Measurements from ENCODE around the gene ITGAD.

The ITGAD gene

GRCh38 chr16:31461201-31461920 is 68.2 kb downstream of the ITGAD start:
- H3K4me3 ChIP-seq (ENCODE audit: extremely low read depth, insufficient read depth, low read length, poor library complexity, severe bottlenecking) = no peak overlapping the region
- WGBS, 2 experiments (ENCODE audit: insufficient coverage in 2 of 2) = 90 to 94% methylated on average over 6 to 7 of the region's 10 CpGs
- H3K36me3 ChIP-seq (ENCODE audit: control insufficient read depth, insufficient read depth, low read length) = peaks cover 44% of the 10 kb centered on the region
- H3K27ac ChIP-seq (ENCODE audit: low read depth, low read length, severe bottlenecking) = no peak overlapping the region
- peaks cover 15% of the 10 kb centered on the region for H3K4me1 ChIP-seq (ENCODE audit: control insufficient read depth, insufficient read depth, low read length, poor library complexity, severe bottlenecking)
- no peaks in the 10 kb centered on the region for H3K9me3 ChIP-seq (ENCODE audit: control insufficient read depth, low read length)

GRCh38 chr16:31461921-31462804 is 69.0 kb downstream of the ITGAD start:
- H3K9me3 ChIP-seq (ENCODE audit: control insufficient read depth, low read length) = no peaks in the 10 kb centered on the region
- H3K36me3 ChIP-seq (ENCODE audit: control insufficient read depth, insufficient read depth, low read length) = peaks cover 40% of the 10 kb centered on the region
- 95 to 96% methylated on average over 32 to 35 of the region's 35 CpGs for WGBS, 2 experiments (ENCODE audit: insufficient coverage in 2 of 2)
- peaks cover 7% of the 10 kb centered on the region for H3K4me1 ChIP-seq (ENCODE audit: control insufficient read depth, insufficient read depth, low read length, poor library complexity, severe bottlenecking)
- H3K27ac ChIP-seq (ENCODE audit: low read depth, low read length, severe bottlenecking) = no peak overlapping the region
- no peak overlapping the region for H3K4me3 ChIP-seq (ENCODE audit: extremely low read depth, insufficient read depth, low read length, poor library complexity, severe bottlenecking)

GRCh38 chr16:31464348-31464769 is 71.2 kb downstream of the ITGAD start:
- peaks cover 39% of the 10 kb centered on the region for H3K36me3 ChIP-seq (ENCODE audit: control insufficient read depth, insufficient read depth, low read length)
- no peak overlapping the region for H3K4me3 ChIP-seq (ENCODE audit: extremely low read depth, insufficient read depth, low read length, poor library complexity, severe bottlenecking)
- H3K4me1 ChIP-seq (ENCODE audit: control insufficient read depth, insufficient read depth, low read length, poor library complexity, severe bottlenecking) = no peaks in the 10 kb centered on the region
- WGBS, 2 experiments (ENCODE audit: insufficient coverage in 2 of 2) = 92 to 96% methylated on average over 35 to 36 of the region's 36 CpGs
- H3K9me3 ChIP-seq (ENCODE audit: control insufficient read depth, low read length) = no peaks in the 10 kb centered on the region
- H3K27ac ChIP-seq (ENCODE audit: low read depth, low read length, severe bottlenecking) = no peak overlapping the region

GRCh38 chr16:31464781-31465260 is 71.7 kb downstream of the ITGAD start:
- Histone ChIP-seq H3K36me3 (ENCODE audit: control insufficient read depth, insufficient read depth, low read length) (peaks cover 39% of the 10 kb centered on the region), H3K4me1 (ENCODE audit: control insufficient read depth, insufficient read depth, low read length, poor library complexity, severe bottlenecking) (no peaks in the 10 kb centered on the region), H3K27ac (ENCODE audit: low read depth, low read length, severe bottlenecking) (no peak overlapping the region), H3K4me3 (ENCODE audit: extremely low read depth, insufficient read depth, low read length, poor library complexity, severe bottlenecking) (no peak overlapping the region), H3K9me3 (ENCODE audit: control insufficient read depth, low read length) (no peaks in the 10 kb centered on the region)
- 90 to 93% methylated on average over 11 to 17 of the region's 17 CpGs for WGBS, 2 experiments (ENCODE audit: insufficient coverage in 2 of 2)

GRCh38 chr16:31465788-31466370 is 72.7 kb downstream of the ITGAD start:
- Histone ChIP-seq H3K4me3 (ENCODE audit: extremely low read depth, insufficient read depth, low read length, poor library complexity, severe bottlenecking) (no peak overlapping the region), H3K9me3 (ENCODE audit: control insufficient read depth, low read length) (no peaks in the 10 kb centered on the region), H3K36me3 (ENCODE audit: control insufficient read depth, insufficient read depth, low read length) (peaks cover 39% of the 10 kb centered on the region), H3K27ac (ENCODE audit: low read depth, low read length, severe bottlenecking) (no peak overlapping the region), H3K4me1 (ENCODE audit: control insufficient read depth, insufficient read depth, low read length, poor library complexity, severe bottlenecking) (no peaks in the 10 kb centered on the region)
- 96 to 99% methylated on average over 15 to 20 of the region's 20 CpGs for WGBS, 2 experiments (ENCODE audit: insufficient coverage in 2 of 2)

GRCh38 chr16:31466381-31466841 is 73.3 kb downstream of the ITGAD start:
- no peak overlapping the region for H3K27ac ChIP-seq (ENCODE audit: low read depth, low read length, severe bottlenecking)
- H3K4me3 ChIP-seq (ENCODE audit: extremely low read depth, insufficient read depth, low read length, poor library complexity, severe bottlenecking) = no peak overlapping the region
- no peaks in the 10 kb centered on the region for H3K9me3 ChIP-seq (ENCODE audit: control insufficient read depth, low read length)
- H3K36me3 ChIP-seq (ENCODE audit: control insufficient read depth, insufficient read depth, low read length) = peaks cover 39% of the 10 kb centered on the region
- H3K4me1 ChIP-seq (ENCODE audit: control insufficient read depth, insufficient read depth, low read length, poor library complexity, severe bottlenecking) = peaks cover 4% of the 10 kb centered on the region
- 92 to 94% methylated on average over 12 to 17 of the region's 18 CpGs for WGBS, 2 experiments (ENCODE audit: insufficient coverage in 2 of 2)

GRCh38 chr16:31467151-31467773 is 74.1 kb downstream of the ITGAD start:
- Histone ChIP-seq H3K9me3 (ENCODE audit: control insufficient read depth, low read length) (no peaks in the 10 kb centered on the region), H3K4me1 (ENCODE audit: control insufficient read depth, insufficient read depth, low read length, poor library complexity, severe bottlenecking) (peaks cover 4% of the 10 kb centered on the region)
- WGBS, 2 experiments (ENCODE audit: insufficient coverage in 2 of 2) = 71 to 83% methylated on average over 3 of the region's 5 CpGs

GRCh38 chr16:31467858-31468257 is 74.7 kb downstream of the ITGAD start:
- Histone ChIP-seq H3K9me3 (ENCODE audit: control insufficient read depth, low read length) (no peaks in the 10 kb centered on the region), H3K27ac (ENCODE audit: low read depth, low read length, severe bottlenecking) (no peak overlapping the region), H3K36me3 (ENCODE audit: control insufficient read depth, insufficient read depth, low read length) (peaks cover 40% of the 10 kb centered on the region), H3K4me3 (ENCODE audit: extremely low read depth, insufficient read depth, low read length, poor library complexity, severe bottlenecking) (no peak overlapping the region), H3K4me1 (ENCODE audit: control insufficient read depth, insufficient read depth, low read length, poor library complexity, severe bottlenecking) (peaks cover 4% of the 10 kb centered on the region)
- 83 to 95% methylated on average over 1 to 4 of the region's 5 CpGs for WGBS, 2 experiments (ENCODE audit: insufficient coverage in 2 of 2)

More at GRCh38 chr16:31467151-31467773, 74.1 kb downstream of the ITGAD start:
- H3K4me3 ChIP-seq (ENCODE audit: extremely low read depth, insufficient read depth, low read length, poor library complexity, severe bottlenecking) = no peak overlapping the region
- H3K36me3 ChIP-seq (ENCODE audit: control insufficient read depth, insufficient read depth, low read length) = peaks cover 39% of the 10 kb centered on the region
- peak overlapping the region; percentile 36 for H3K27ac ChIP-seq (ENCODE audit: low read depth, low read length, severe bottlenecking)

GRCh38 chr16:31470615-31471014 is 77.5 kb downstream of the ITGAD start:
- H3K9me3 ChIP-seq (ENCODE audit: control insufficient read depth, low read length) = no peaks in the 10 kb centered on the region
- 92 to 94% methylated on average over 2 of the region's 3 CpGs for WGBS, 2 experiments (ENCODE audit: insufficient coverage in 2 of 2)
- no peak overlapping the region for H3K4me3 ChIP-seq (ENCODE audit: extremely low read depth, insufficient read depth, low read length, poor library complexity, severe bottlenecking)
- H3K4me1 ChIP-seq (ENCODE audit: control insufficient read depth, insufficient read depth, low read length, poor library complexity, severe bottlenecking) = peaks cover 8% of the 10 kb centered on the region
- H3K27ac ChIP-seq (ENCODE audit: low read depth, low read length, severe bottlenecking) = no peak overlapping the region
- peaks cover 48% of the 10 kb centered on the region for H3K36me3 ChIP-seq (ENCODE audit: control insufficient read depth, insufficient read depth, low read length)

GRCh38 chr16:31471241-31471874 is 78.2 kb downstream of the ITGAD start:
- peaks cover 8% of the 10 kb centered on the region for H3K4me1 ChIP-seq (ENCODE audit: control insufficient read depth, insufficient read depth, low read length, poor library complexity, severe bottlenecking)
- 42 to 60% methylated on average over 8 of the region's 15 CpGs for WGBS, 2 experiments (ENCODE audit: insufficient coverage in 2 of 2)
- peaks cover 51% of the 10 kb centered on the region for H3K36me3 ChIP-seq (ENCODE audit: control insufficient read depth, insufficient read depth, low read length)
- peak overlapping the region; percentile 64 for H3K4me3 ChIP-seq (ENCODE audit: extremely low read depth, insufficient read depth, low read length, poor library complexity, severe bottlenecking)
- H3K27ac ChIP-seq (ENCODE audit: low read depth, low read length, severe bottlenecking) = peak overlapping the region; percentile 12
- H3K9me3 ChIP-seq (ENCODE audit: control insufficient read depth, low read length) = no peaks in the 10 kb centered on the region
